ENCODE measurements around the gene CAST. TPM values are rescaled to one million over a fixed set of nuclear protein-coding genes. Genes with fewer than 3 reads are reported as not detected.

The CAST gene
- total and polyA plus RNA-seq, 2 donors (not counting 3 experiments of a cell fraction or from before 2014, with no cell fraction given): 33.7 to 194 TPM

GRCh38 chr5:96692441-96692840 lies 30.3 kb downstream of the CAST start:
- Histone ChIP-seq H3K9ac (replicated peaks; ENCODE audit: extremely low read depth, insufficient read depth, low read length) (no peak overlapping the region), H3K4me1 (ENCODE audit: control insufficient read depth, extremely low read depth, insufficient read depth, low read length) (peaks cover 9% of the 10 kb centered on the region), H3K4me2 (ENCODE audit: insufficient read depth, low read length) (no peak overlapping the region), H3K4me3 (replicated peaks in 1 of 3; ENCODE audit: insufficient read depth in 1 of 3, low read depth in 1 of 3, low read length in 3 of 3) (no peak overlapping the region), H3K9me1 (replicated peaks; ENCODE audit: control insufficient read depth, extremely low read depth, insufficient read depth, low read length) (peaks cover 3% of the 10 kb centered on the region), H3K79me2 (ENCODE audit: control insufficient read depth, insufficient read depth, low read length) (peaks cover 24% of the 10 kb centered on the region), H4K20me1 (replicated peaks; ENCODE audit: control insufficient read depth, extremely low read depth, insufficient read depth, low read length) (no peaks in the 10 kb centered on the region), H3K27me3 (ENCODE audit: control insufficient read depth in 2 of 2, insufficient read depth in 2 of 2, low read length in 2 of 2) (no peaks in the 10 kb centered on the region), H2AFZ (ENCODE audit: low read depth, low read length) (no peak overlapping the region), H3K9me3 (replicated peaks; ENCODE audit: control insufficient read depth, insufficient read depth, low read length) (no peaks in the 10 kb centered on the region), H3K27ac (ENCODE audit: insufficient read depth, low read depth, low read length) (no peak overlapping the region), H3K36me3 (ENCODE audit: control insufficient read depth in 2 of 2, extremely low read depth in 1 of 2, insufficient read depth in 2 of 2, low read length in 2 of 2) (peaks cover 0 to 4% of the 10 kb centered on the region in 2 experiments)
- CTCF ChIA-PET: interaction anchor here (0.9 to 2.1 kb wide), 3 partner anchors 19 to 348 kb away, joined by 3 to 12 read pairs (median 4); no protein-coding TSS in a partner anchor
- TF ChIP-seq CTCF (IDR thresholded peaks at IDR 0.05; ENCODE audit: extremely low read depth in 1 of 2, insufficient read depth in 1 of 2, low read depth in 1 of 2, low read length in 2 of 2) (no peak), MYC (IDR thresholded peaks at IDR 0.05; ENCODE audit: low read depth, low read length) (no peak), MAX (IDR thresholded peaks at IDR 0.05; ENCODE audit: insufficient read depth, insufficient read length) (no peak), FOS (IDR thresholded peaks at IDR 0.05; ENCODE audit: borderline replicate concordance, insufficient read depth, low read length) (no peak), JUN (IDR thresholded peaks at IDR 0.05; ENCODE audit: borderline replicate concordance, insufficient read depth, insufficient read length, low read depth) (no peak), GATA2 (IDR thresholded peaks at IDR 0.05; ENCODE audit: insufficient read depth, insufficient read length, low read depth, low read length) (no peak), EZH2 (IDR thresholded peaks at IDR 0.05; ENCODE audit: borderline replicate concordance, low read depth, low read length, severe bottlenecking) (no peak), POLR2AphosphoS5 (IDR thresholded peaks at IDR 0.05; ENCODE audit: insufficient read depth, low read depth, low read length) (no peak), POLR2A (IDR thresholded peaks at IDR 0.05; ENCODE audit: low read depth, low read length) (no peak)
- no peak for FAIRE-seq
- dilution Hi-C loops (cut with MboI; ENCODE audit: extremely low pct_ligation_motif_present, low sequenced_read_pairs): no loop called here
- POLR2A ChIA-PET: no interaction called here
- intact Hi-C loops (cut with micrococcal nuclease): no loop called here
- BruUV-seq (replicated peaks): no TSS peak
- no peak for DNase-seq (ENCODE audit: low read depth, low spot score)

Measured in endothelial cell of umbilical vein (primary cell).